K562 (cell line): ENCODE results near the gene SND1. TPM values are rescaled to one million over a fixed set of nuclear protein-coding genes. Genes with fewer than 3 reads are reported as not detected.

Experiments
- AFF4 ChIP-seq: sonication (generic); formaldehyde crosslinking; IDR thresholded peaks from 2 replicates; pipeline ENCODE4 v1.8.0; 2023; ENCODE audit warnings: mild to moderate bottlenecking, missing genetic modification reagents
- CBFA2T2 ChIP-seq: fragments of 450-650 bp; conservative IDR thresholded peaks from 2 replicates; pipeline ENCODE4 v1.6.1; 2017; ENCODE audit warnings: mild to moderate bottlenecking
- E2F3 ChIP-seq: fragments of 250-450 bp; sonication (Bioruptor Pico); IDR thresholded peaks from 2 replicates; pipeline ENCODE4 v1.4.0; 2020; ENCODE audit warnings: mild to moderate bottlenecking
- EP400 ChIP-seq: fragments of 450-650 bp; IDR thresholded peaks from 2 replicates; pipeline ENCODE4 v1.6.1; 2017; ENCODE audit warnings: antibody characterized with exemption, mild to moderate bottlenecking, moderate library complexity
- GABPB1 ChIP-seq: sonication (generic); formaldehyde crosslinking; IDR thresholded peaks from 2 replicates; pipeline ENCODE4 v1.8.0; 2022; ENCODE audit warnings: mild to moderate bottlenecking, missing genetic modification reagents
- GMEB1 ChIP-seq: fragments of 250-450 bp; sonication (Bioruptor Pico); IDR thresholded peaks from 2 replicates; pipeline ENCODE4 v1.4.0; 2020; ENCODE audit warnings: mild to moderate bottlenecking
- HIVEP1 ChIP-seq: fragments of 250-450 bp; sonication (Bioruptor Pico); IDR thresholded peaks from 2 replicates; pipeline ENCODE4 v1.4.0; 2020; ENCODE audit warnings: mild to moderate bottlenecking
- HLTF ChIP-seq: fragments of 450-650 bp; IDR thresholded peaks from 2 replicates; pipeline ENCODE4 v1.6.1; 2016
- HOMEZ ChIP-seq: fragments of 250-450 bp; sonication (Bioruptor Pico); IDR thresholded peaks from 2 replicates; pipeline ENCODE4 v1.4.0; 2020; ENCODE audit warnings: mild to moderate bottlenecking, moderate library complexity
- ILF3 ChIP-seq: fragments of 450-650 bp; IDR thresholded peaks from 2 replicates; pipeline ENCODE4 v1.6.1; 2018; ENCODE audit warnings: antibody characterized with exemption, mild to moderate bottlenecking, moderate library complexity, borderline replicate concordance
- KLF1 ChIP-seq: fragments of 450-650 bp; IDR thresholded peaks from 2 replicates; pipeline ENCODE4 v1.6.1; 2016; ENCODE audit warnings: missing genetic modification characterization, missing compliant biosample characterization
- KLF16 ChIP-seq: IDR thresholded peaks from 2 replicates; pipeline ENCODE4 v1.6.1; 2016; ENCODE audit warnings: antibody characterized with exemption
- MYNN ChIP-seq, 2 experiments: sonication (generic); formaldehyde crosslinking in 1 of 2; IDR thresholded peaks; 2 replicates each; pipeline versions ENCODE4 v1.5.0 to v1.6.1; 2016 to 2020; ENCODE audit warnings: antibody characterized with exemption in 1 of 2, missing genetic modification reagents in 1 of 2
- NFXL1 ChIP-seq: fragments of 450-650 bp; formaldehyde crosslinking; IDR thresholded peaks from 2 replicates; pipeline ENCODE4 v1.4.0; 2021; ENCODE audit warnings: mild to moderate bottlenecking
- SMAD3 ChIP-seq: fragments of 450-650 bp; formaldehyde crosslinking; conservative IDR thresholded peaks from 2 replicates; pipeline ENCODE4 v1.4.0; 2020; ENCODE audit warnings: mild to moderate bottlenecking
- TAF7 ChIP-seq: fragments of 450-650 bp; IDR thresholded peaks from 2 replicates; pipeline ENCODE4 v1.6.1; 2016; ENCODE audit warnings: missing genetic modification characterization, missing compliant biosample characterization
- TFAM ChIP-seq: fragments of 250-450 bp; sonication (Bioruptor Pico); conservative IDR thresholded peaks from 2 replicates; pipeline ENCODE4 v1.5.0; 2021; ENCODE audit warnings: mild to moderate bottlenecking, moderate library complexity
- U2AF1 ChIP-seq: fragments of 200-400 bp; formaldehyde crosslinking; optimal IDR thresholded peaks from 2 replicates; pipeline ENCODE3; 2017; ENCODE audit warnings: mild to moderate bottlenecking, low read depth, low read length, moderate library complexity
- ZNF140 ChIP-seq: fragments of 250-450 bp; sonication (Bioruptor Pico); IDR thresholded peaks from 2 replicates; pipeline ENCODE4 v1.8.0; 2021; ENCODE audit warnings: moderate library complexity, mild to moderate bottlenecking, inconsistent platforms
- ZNF24 ChIP-seq: fragments of 450-650 bp; IDR thresholded peaks from 2 replicates; pipeline ENCODE4 v1.6.1; 2016
- ZNF41 ChIP-seq: fragments of 250-450 bp; sonication (Bioruptor Pico); conservative IDR thresholded peaks from 2 replicates; pipeline ENCODE4 v1.4.0; 2020; ENCODE audit warnings: mild to moderate bottlenecking
- ZNF740 ChIP-seq, 3 experiments: fragments of 200-800 bp in 1 of 3; sonication (Bioruptor generic) in 1 of 3; sonication (generic) in 1 of 3; formaldehyde crosslinking in 1 of 3; IDR thresholded peaks; 2 replicates each; pipeline versions ENCODE4 v1.6.1 to v1.8.0; 2016 to 2022; ENCODE audit warnings: mild to moderate bottlenecking in 2 of 3, missing compliant biosample characterization in 2 of 3, missing genetic modification characterization in 2 of 3, missing genetic modification reagents in 1 of 3
- polyA plus RNA-seq, 8 experiments: library from polyadenylated mRNA; depleted of rRNA in 4 of 8; stranded (reverse) in 5 of 8; unstranded in 3 of 8; fragments of >200 nt; fragmentation: Nextera tagmentation in 2 of 8; fragmentation: Illumina TruSeq in 1 of 8; extraction: Ambion mirVana in 2 of 8; extraction: Trizol in 1 of 8; gene quantifications; 2 replicates each; pipeline versions ENCODE4 v1.2.1 to v1.2.3, GENCODE V29; 2011 to 2014; ENCODE audit warnings: inconsistent platforms in 1 of 8, missing spikeins in 1 of 8
- total RNA-seq, 7 experiments: library from RNA; depleted of rRNA in 6 of 7; stranded (reverse); fragments of >200 nt in 6 of 7; fragmentation: Illumina TruSeq in 2 of 7; extraction: Trizol in 2 of 7; gene quantifications; 2 replicates each; pipeline versions ENCODE4 v1.2.1 to v1.2.3, GENCODE V29; 2011 to 2021; ENCODE audit warnings: low replicate concordance in 1 of 7

SND1 gene
- total and polyA plus RNA-seq, 9 of the 15 experiments (the other 6 are each of a cell fraction or from before 2014, with no cell fraction given), result 46.5 to 307 (median 191) TPM

- TF ChIP-seq AFF4 (CRISPR knock-in tag) (peak; percentile 80; the same call in 1 of the 2 replicates), SMAD3 (CRISPR knock-in tag) (no peak), CBFA2T2 (peak; percentile 62), TAF7 (tag) (no peak), ZNF140 (CRISPR knock-in tag) (no peak), HIVEP1 (CRISPR knock-in tag) (no peak), ILF3 (no peak), ZNF740 (CRISPR knock-in tag; IDR thresholded peaks at IDR 0.05) (peak; percentile 53), ZNF740 (tag; IDR thresholded peaks at IDR 0.05) (peak; percentile 49 to 62; a peak in 1 of 4 replicates), ZNF41 (CRISPR knock-in tag) (no peak), EP400 (peak; percentile 76), U2AF1 (no peak), MYNN (IDR thresholded peaks at IDR 0.05) (peak; percentile 29), MYNN (CRISPR knock-in tag; IDR thresholded peaks at IDR 0.05) (no peak), E2F3 (CRISPR knock-in tag) (no peak), TFAM (CRISPR knock-in tag) (no peak), ZNF24 (no peak; the same call in 1 of the 2 replicates), NFXL1 (CRISPR knock-in tag) (no peak), GMEB1 (CRISPR knock-in tag) (no peak), KLF16 (peak; percentile 15; the same call in 1 of the 2 replicates), HOMEZ (no peak), KLF1 (no peak), GABPB1 (0 out of 2 replicates have a peak, but pooled peaks have one; percentile 38), HLTF (no peak)
Measured at GRCh38 chr7:128099204-128099671, 447.2 kb downstream of the SND1 start (continued).
